Activated B cell treated with CpG ODN at 0.5 μM for 24 hours (primary cell): ENCODE data around the gene C1QTNF12. TPM values are rescaled to one million over a fixed set of nuclear protein-coding genes. Genes with fewer than 3 reads are reported as not detected.

Source experiments
- ATAC-seq: fragments of 200-7000 bp; cut with Tn5 transposase; one replicate; pipeline ENCODE4 v1.10.0; 2021; ENCODE audit warnings: low read depth, mild to moderate bottlenecking, moderate library complexity
- CTCF ChIA-PET: fragments of 350-600 bp; sonication (Branson Sonifier 250); formaldehyde crosslinking; loops from one replicate; lab custom pipeline; 2021; ENCODE audit warnings: antibody characterized with exemption; lab: Charles Lee
- POLR2A ChIA-PET: fragments of 350-600 bp; sonication (Branson Sonifier 250); formaldehyde crosslinking; loops from one replicate; lab custom pipeline; 2021; ENCODE audit warnings: antibody characterized with exemption; lab: Charles Lee
- DNase-seq: peaks from one replicate; pipeline ENCODE4 v3.0.0; 2022
- H3K27ac Mint-ChIP-seq: one replicate; pipeline ENCODE4 v1.8.0; 2020; ENCODE audit warnings: mixed read lengths
- H3K27me3 Mint-ChIP-seq: one replicate; pipeline ENCODE4 v1.8.0; 2021; ENCODE audit warnings: mixed read lengths
- H3K36me3 Mint-ChIP-seq: one replicate; pipeline ENCODE4 v1.8.0; 2021; ENCODE audit warnings: low read depth, mixed read lengths
- H3K4me1 Mint-ChIP-seq: one replicate; pipeline ENCODE4 v1.8.0; 2021; ENCODE audit warnings: mixed read lengths
- H3K4me3 Mint-ChIP-seq: one replicate; pipeline ENCODE4 v1.8.0; 2020; ENCODE audit warnings: mild to moderate bottlenecking, mixed read lengths
- H3K9me3 Mint-ChIP-seq: one replicate; pipeline ENCODE4 v1.8.0; 2020; ENCODE audit warnings: mixed read lengths
- intact Hi-C: fragments of 100-400 bp; cut with micrococcal nuclease; formaldehyde crosslinking; loops from one replicate; pipeline ENCODE4 v1.15.1; 2024
- total RNA-seq: library from RNA; stranded (reverse); gene quantifications from 2 replicates; pipeline ENCODE4 v1.2.3, GENCODE V29; 2022
- TF ChIP-seq, protein P1 (sequence below): fragments of 200-600 bp; IDR thresholded peaks from one replicate; pipeline ENCODE4 v1.8.0; 2022; ENCODE audit warnings: antibody characterized with exemption, mild to moderate bottlenecking

The C1QTNF12 gene
- total RNA-seq, 1 donor from 2014 or later, result 2.5 TPM

DNA sequence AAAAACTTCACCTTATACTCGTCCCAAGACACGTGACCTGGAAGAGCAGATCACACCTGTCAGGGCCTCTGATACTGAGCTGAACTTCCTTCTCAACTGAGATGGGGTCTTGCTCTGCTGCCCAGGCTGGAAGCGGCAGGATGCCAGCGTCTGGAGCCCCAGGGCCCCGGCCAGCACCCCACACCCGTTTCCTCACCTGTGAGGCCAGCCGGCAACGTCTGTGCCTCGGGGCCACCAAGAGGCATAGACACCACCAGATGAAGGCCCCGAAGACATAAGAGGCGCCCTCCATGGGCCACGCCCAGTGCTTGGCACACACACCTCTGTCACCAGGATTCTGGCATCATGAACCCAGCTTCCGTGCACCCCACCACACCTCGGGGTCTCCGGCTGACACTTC lies 23.2 kb downstream of the C1QTNF12 start:
- Mint-ChIP-seq H3K27me3 (no peaks in the 10 kb centered on the region), H3K27ac (no peak overlapping the region), H3K4me3 (no peak overlapping the region), H3K36me3 (peaks cover 68% of the 10 kb centered on the region), H3K4me1 (no peaks in the 10 kb centered on the region), H3K9me3 (no peaks in the 10 kb centered on the region)
- DNase-seq, result no peak
- ChIA-PET CTCF (no interaction called here), POLR2A (no interaction called here)
- TF ChIP-seq, protein P1, sequence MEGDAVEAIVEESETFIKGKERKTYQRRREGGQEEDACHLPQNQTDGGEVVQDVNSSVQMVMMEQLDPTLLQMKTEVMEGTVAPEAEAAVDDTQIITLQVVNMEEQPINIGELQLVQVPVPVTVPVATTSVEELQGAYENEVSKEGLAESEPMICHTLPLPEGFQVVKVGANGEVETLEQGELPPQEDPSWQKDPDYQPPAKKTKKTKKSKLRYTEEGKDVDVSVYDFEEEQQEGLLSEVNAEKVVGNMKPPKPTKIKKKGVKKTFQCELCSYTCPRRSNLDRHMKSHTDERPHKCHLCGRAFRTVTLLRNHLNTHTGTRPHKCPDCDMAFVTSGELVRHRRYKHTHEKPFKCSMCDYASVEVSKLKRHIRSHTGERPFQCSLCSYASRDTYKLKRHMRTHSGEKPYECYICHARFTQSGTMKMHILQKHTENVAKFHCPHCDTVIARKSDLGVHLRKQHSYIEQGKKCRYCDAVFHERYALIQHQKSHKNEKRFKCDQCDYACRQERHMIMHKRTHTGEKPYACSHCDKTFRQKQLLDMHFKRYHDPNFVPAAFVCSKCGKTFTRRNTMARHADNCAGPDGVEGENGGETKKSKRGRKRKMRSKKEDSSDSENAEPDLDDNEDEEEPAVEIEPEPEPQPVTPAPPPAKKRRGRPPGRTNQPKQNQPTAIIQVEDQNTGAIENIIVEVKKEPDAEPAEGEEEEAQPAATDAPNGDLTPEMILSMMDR, result no peak
- ATAC-seq, result no peak
- intact Hi-C loops, result no loop called here

- DNase-seq (no peak), ATAC-seq (no peak)
- H3K4me3 Mint-ChIP-seq, result no peak overlapping the region
- TF ChIP-seq, protein P1, result no peak
- peaks cover 73% of the 10 kb centered on the region for H3K36me3 Mint-ChIP-seq
- CTCF ChIA-PET, result no interaction called here
- POLR2A ChIA-PET, result interaction anchor here (0.7 kb wide), 1 partner anchor 8 kb away, joined by 3 read pairs; no protein-coding TSS in a partner anchor
- no peaks in the 10 kb centered on the region for H3K9me3 Mint-ChIP-seq
- peaks cover 3% of the 10 kb centered on the region for H3K4me1 Mint-ChIP-seq
- H3K27me3 Mint-ChIP-seq, result no peaks in the 10 kb centered on the region
- no peak overlapping the region for H3K27ac Mint-ChIP-seq
- intact Hi-C loops, result no loop called here
Observed at GRCh38 chr1:1222575-1223225, 23.8 kb downstream of the C1QTNF12 start.

- Mint-ChIP-seq H3K27me3 (no peaks in the 10 kb centered on the region), H3K4me3 (no peak overlapping the region), H3K4me1 (peaks cover 5% of the 10 kb centered on the region), H3K36me3 (peaks cover 74% of the 10 kb centered on the region), H3K9me3 (no peaks in the 10 kb centered on the region), H3K27ac (no peak overlapping the region)
- DNase-seq (no peak), ATAC-seq (no peak)
- intact Hi-C loops, result no loop called here
- ChIA-PET POLR2A (interaction anchor here (0.7 kb wide), 1 partner anchor 9 kb away, joined by 3 read pairs; no protein-coding TSS in a partner anchor), CTCF (no interaction called here)
- TF ChIP-seq, protein P1, result no peak
Observed at GRCh38 chr1:1221887-1222574, 24.5 kb downstream of the C1QTNF12 start.

- peaks cover 17% of the 10 kb centered on the region for H3K4me1 Mint-ChIP-seq
Observed at GRCh38 chr1:1220197-1220596, 26.3 kb downstream of the C1QTNF12 start.

GRCh38 chr1:1219341-1219740 lies 27.2 kb downstream of the C1QTNF12 start:
- POLR2A ChIA-PET, result interaction anchor here (1.7 kb wide), 1 partner anchor 11 kb away, joined by 5 read pairs; no protein-coding TSS in a partner anchor
- Mint-ChIP-seq H3K4me3 (no peak overlapping the region), H3K27me3 (no peaks in the 10 kb centered on the region), H3K27ac (no peak overlapping the region), H3K9me3 (no peaks in the 10 kb centered on the region), H3K36me3 (peaks cover 65% of the 10 kb centered on the region), H3K4me1 (peaks cover 26% of the 10 kb centered on the region)
- TF ChIP-seq, protein P1, result no peak
- intact Hi-C loops, result no loop called here
- CTCF ChIA-PET, result no interaction called here
- DNase-seq (no peak), ATAC-seq (no peak)

More at GRCh38 chr1:1220197-1220596, 26.3 kb downstream of the C1QTNF12 start:
- no peak overlapping the region for H3K4me3 Mint-ChIP-seq
- TF ChIP-seq, protein P1, result no peak
- DNase-seq (no peak), ATAC-seq (no peak)
- ChIA-PET CTCF (no interaction called here), POLR2A (no interaction called here)
- intact Hi-C loops, result no loop called here
- peaks cover 68% of the 10 kb centered on the region for H3K36me3 Mint-ChIP-seq
- no peaks in the 10 kb centered on the region for H3K9me3 Mint-ChIP-seq
- no peaks in the 10 kb centered on the region for H3K27me3 Mint-ChIP-seq
- H3K27ac Mint-ChIP-seq, result no peak overlapping the region
